Neural progenitor cell (in vitro differentiated cells): ENCODE results near the gene DOCK3. TPM values are rescaled to one million over a fixed set of nuclear protein-coding genes. Genes with fewer than 3 reads are reported as not detected.

ENCODE experiments used
- DNase-seq: peaks from one replicate; pipeline ENCODE4 v3.0.0-alpha.2; 2016; ENCODE audit warnings: low spot score
- H2AFZ ChIP-seq: fragments of 200-600 bp; sonication (generic); replicated peaks from 2 replicates; pipeline ENCODE4 v1.6.1; 2016; ENCODE audit warnings: antibody characterized with exemption
- H3F3A ChIP-seq: fragments of 200-600 bp; sonication (generic); 2 replicates; pipeline ENCODE4 v1.6.1; 2016; ENCODE audit warnings: antibody characterized with exemption, low read depth
- H3K27ac ChIP-seq: fragments of 200-600 bp; sonication (generic); 2 replicates; pipeline ENCODE4 v1.5.1; 2016; ENCODE audit warnings: mild to moderate bottlenecking
- H3K27me3 ChIP-seq: fragments of 200-600 bp; sonication (generic); 2 replicates; pipeline ENCODE4 v1.6.1; 2016; ENCODE audit warnings: mild to moderate bottlenecking, moderate library complexity
- H3K36me3 ChIP-seq: fragments of 200-600 bp; sonication (generic); 2 replicates; pipeline ENCODE4 v1.5.1; 2016
- H3K4me1 ChIP-seq: fragments of 200-600 bp; sonication (generic); 2 replicates; pipeline ENCODE4 v1.6.1; 2016; ENCODE audit warnings: mixed run types
- H3K4me2 ChIP-seq: fragments of 200-600 bp; sonication (generic); 2 replicates; pipeline ENCODE4 v1.6.1; 2016
- H3K4me3 ChIP-seq: fragments of 200-600 bp; sonication (generic); 2 replicates; pipeline ENCODE4 v1.5.1; 2016
- H3K79me2 ChIP-seq: fragments of 200-600 bp; sonication (generic); 2 replicates; pipeline ENCODE4 v1.6.1; 2016; ENCODE audit warnings: low read depth
- H3K9ac ChIP-seq: fragments of 200-600 bp; sonication (generic); 2 replicates; pipeline ENCODE4 v1.6.1; 2016
- H3K9me3 ChIP-seq: fragments of 200-600 bp; sonication (generic); 2 replicates; pipeline ENCODE4 v1.5.1; 2016; ENCODE audit warnings: low read depth
- H4K20me1 ChIP-seq: fragments of 200-600 bp; sonication (generic); 2 replicates; pipeline ENCODE4 v1.6.1; 2016; ENCODE audit warnings: low read depth
- H3K27ac Mint-ChIP-seq: 3 replicates; pipeline ENCODE4 v1.8.0; 2021; ENCODE audit warnings: mixed read lengths
- H3K27me3 Mint-ChIP-seq: 2 replicates; pipeline ENCODE4 v1.8.0; 2022; ENCODE audit warnings: low read depth, mild to moderate bottlenecking, inconsistent platforms, moderate library complexity, mixed read lengths; ENCODE audit not compliant: insufficient read depth
- H3K36me3 Mint-ChIP-seq: 3 replicates; pipeline ENCODE4 v1.8.0; 2021; ENCODE audit warnings: mixed read lengths
- H3K4me1 Mint-ChIP-seq: 3 replicates; pipeline ENCODE4 v1.8.0; 2021; ENCODE audit warnings: mixed read lengths
- H3K4me3 Mint-ChIP-seq: 3 replicates; pipeline ENCODE4 v1.8.0; 2021; ENCODE audit warnings: mild to moderate bottlenecking, moderate library complexity, mixed read lengths
- H3K9me3 Mint-ChIP-seq: 3 replicates; pipeline ENCODE4 v1.8.0; 2020; ENCODE audit warnings: mixed read lengths
- CTCF ChIP-seq: fragments of 200-600 bp; sonication (generic); IDR thresholded peaks from 2 replicates; pipeline ENCODE4 v1.5.1; 2017; ENCODE audit warnings: antibody characterized with exemption, mild to moderate bottlenecking
- EZH2 ChIP-seq: fragments of 200-600 bp; sonication (generic); IDR thresholded peaks from 2 replicates; pipeline ENCODE4 v1.6.1; 2017; ENCODE audit warnings: antibody characterized with exemption, mild to moderate bottlenecking, moderate library complexity
- EZH2phosphoT487 ChIP-seq: fragments of 200-600 bp; sonication (generic); IDR thresholded peaks from 2 replicates; pipeline ENCODE4 v1.6.1; 2017; ENCODE audit warnings: antibody characterized with exemption
- total RNA-seq: library from RNA; depleted of rRNA; stranded (reverse); fragments of >200 nt; gene quantifications from 2 replicates; pipeline ENCODE4 v1.2.3, GENCODE V29; 2015; ENCODE audit warnings: low replicate concordance

The DOCK3 gene
- total RNA-seq, 1 donor from 2014 or later: 10.7 TPM

GRCh38 chr3:51145811-51146585 lies 471.3 kb downstream of the DOCK3 start:
- H2AFZ ChIP-seq: no peak overlapping the region
- no peak overlapping the region for H3K4me3 ChIP-seq
- TF ChIP-seq EZH2phosphoT487: no peak
- no peak for TF ChIP-seq EZH2
- no peak for TF ChIP-seq CTCF
- no peaks in the 10 kb centered on the region for H3K79me2 ChIP-seq
- H3K9me3 Mint-ChIP-seq: peaks cover 23% of the 10 kb centered on the region
- no peaks in the 10 kb centered on the region for H3K9me3 ChIP-seq
- H3K9ac ChIP-seq: no peak overlapping the region
- no peak overlapping the region for H3K4me2 ChIP-seq
- peaks cover 10% of the 10 kb centered on the region for H3K36me3 Mint-ChIP-seq
- no peaks in the 10 kb centered on the region for H3K36me3 ChIP-seq
- no peaks in the 10 kb centered on the region for H4K20me1 ChIP-seq
- H3K4me3 Mint-ChIP-seq: no peak overlapping the region
- no peak for DNase-seq
- no peaks in the 10 kb centered on the region for H3K27me3 Mint-ChIP-seq
- H3K27ac Mint-ChIP-seq: no peak overlapping the region
- H3K4me1 Mint-ChIP-seq: no peaks in the 10 kb centered on the region
- H3K27ac ChIP-seq: no peak overlapping the region
- H3K4me1 ChIP-seq: no peaks in the 10 kb centered on the region
- no peaks in the 10 kb centered on the region for H3K27me3 ChIP-seq
- H3F3A ChIP-seq: no peaks in the 10 kb centered on the region

- H4K20me1 ChIP-seq: no peaks in the 10 kb centered on the region
- Mint-ChIP-seq H3K27me3 (no peaks in the 10 kb centered on the region), H3K36me3 (peaks cover 10% of the 10 kb centered on the region), H3K4me1 (no peaks in the 10 kb centered on the region), H3K4me3 (no peak overlapping the region), H3K9me3 (peaks cover 26% of the 10 kb centered on the region), H3K27ac (no peak overlapping the region)
- DNase-seq: no peak
- H3K9me3 ChIP-seq: no peaks in the 10 kb centered on the region
- H3K4me1 ChIP-seq: no peaks in the 10 kb centered on the region
- no peak overlapping the region for H3K9ac ChIP-seq
- H3K27ac ChIP-seq: no peak overlapping the region
- H2AFZ ChIP-seq: no peak overlapping the region
- no peak overlapping the region for H3K4me2 ChIP-seq
- no peak overlapping the region for H3K4me3 ChIP-seq
- no peaks in the 10 kb centered on the region for H3K36me3 ChIP-seq
- no peaks in the 10 kb centered on the region for H3K79me2 ChIP-seq
- H3F3A ChIP-seq: no peaks in the 10 kb centered on the region
- no peaks in the 10 kb centered on the region for H3K27me3 ChIP-seq
- TF ChIP-seq EZH2 (no peak), CTCF (no peak), EZH2phosphoT487 (no peak)
These were observed 472.1 kb downstream of the DOCK3 start for GRCh38 chr3:51146781-51147180.

- Mint-ChIP-seq H3K36me3 (peaks cover 2% of the 10 kb centered on the region), H3K27me3 (no peaks in the 10 kb centered on the region), H3K4me3 (no peak overlapping the region), H3K27ac (no peak overlapping the region), H3K9me3 (peaks cover 2% of the 10 kb centered on the region), H3K4me1 (peaks cover 15% of the 10 kb centered on the region)
- Histone ChIP-seq H3K36me3 (no peaks in the 10 kb centered on the region), H3K4me1 (peaks cover 30% of the 10 kb centered on the region), H3K4me3 (peak overlapping the region; percentile 19), H3K9ac (no peak overlapping the region), H3K9me3 (no peaks in the 10 kb centered on the region), H3F3A (peaks cover 25% of the 10 kb centered on the region), H3K4me2 (peak overlapping the region; percentile 75), H3K79me2 (no peaks in the 10 kb centered on the region), H4K20me1 (no peaks in the 10 kb centered on the region), H2AFZ (no peak overlapping the region), H3K27me3 (no peaks in the 10 kb centered on the region), H3K27ac (peak overlapping the region; percentile 61)
- peak; percentile 92 for DNase-seq
- TF ChIP-seq EZH2phosphoT487 (peak; percentile 71), EZH2 (no peak), CTCF (no peak)
These were observed 481.4 kb downstream of the DOCK3 start for GRCh38 chr3:51156147-51156546.
